C4-2B (cell line): Measurements from ENCODE around the gene TSPAN11.

Source experiments
- H3K27ac ChIP-seq: fragments of 450-650 bp; 2 replicates; pipeline ENCODE4 v1.5.1; 2017
- CTCF ChIP-seq: fragments of 450-650 bp; conservative IDR thresholded peaks from 2 replicates; pipeline ENCODE4 v1.5.1; 2017; ENCODE audit warnings: mild to moderate bottlenecking
- ZFX ChIP-seq: fragments of 450-650 bp; IDR thresholded peaks from 2 replicates; pipeline ENCODE4 v1.6.1; 2017

Gene TSPAN11

GRCh38 chr12:31037028-31037427 lies 110.5 kb downstream of the TSPAN11 start:
- H3K27ac ChIP-seq = no peak overlapping the region
- TF ChIP-seq CTCF (no peak), ZFX (no peak)

GRCh38 chr12:31037931-31038330 lies 111.4 kb downstream of the TSPAN11 start:
- TF ChIP-seq ZFX (no peak), CTCF (no peak)

GRCh38 chr12:31041033-31041564 lies 114.6 kb downstream of the TSPAN11 start:
- H3K27ac ChIP-seq = no peak overlapping the region
- TF ChIP-seq ZFX (no peak), CTCF (no peak)

More at GRCh38 chr12:31037931-31038330, 111.4 kb downstream of the TSPAN11 start:
- no peak overlapping the region for H3K27ac ChIP-seq
